Testis (tissue), 3 donors: Measurements from ENCODE around the gene KRT9. TPM values are rescaled to one million over a fixed set of nuclear protein-coding genes. Genes with fewer than 3 reads are reported as not detected.

Experiments used
- DNase-seq: peaks from one replicate; pipeline ENCODE4 v3.0.0-alpha.2; 2019
- H3K27ac ChIP-seq, 2 donors: fragments of 200-600 bp; sonication (generic); one replicate each; pipeline ENCODE4 v1.5.1; 2019
- H3K27me3 ChIP-seq: fragments of 200-600 bp; sonication (generic); one replicate; pipeline ENCODE4 v1.5.1; 2019
- H3K36me3 ChIP-seq: fragments of 200-600 bp; sonication (generic); one replicate; pipeline ENCODE4 v1.5.1; 2017; ENCODE audit warnings: low read depth; ENCODE audit errors: missing control alignments
- H3K4me1 ChIP-seq: fragments of 200-600 bp; sonication (generic); one replicate; pipeline ENCODE4 v1.5.1; 2019
- H3K4me3 ChIP-seq, 2 donors: fragments of 200-600 bp; sonication (generic); one replicate each; pipeline ENCODE4 v1.5.1; 2017 to 2019
- H3K9me3 ChIP-seq: fragments of 200-600 bp; sonication (generic); one replicate; pipeline ENCODE4 v1.5.1; 2017
- CTCF ChIP-seq, 3 experiments: fragments of 450-650 bp in 2 of 3; fragments of 200-600 bp in 1 of 3; sonication (generic) in 1 of 3; IDR thresholded peaks; one replicate each; pipeline ENCODE4 v1.5.1; 2016 to 2019; ENCODE audit warnings: antibody characterized with exemption in 3 of 3, mild to moderate bottlenecking in 2 of 3, moderate library complexity in 1 of 3
- POLR2A ChIP-seq: fragments of 450-650 bp; IDR thresholded peaks from one replicate; pipeline ENCODE4 v1.6.1; 2017; ENCODE audit warnings: antibody characterized with exemption, mild to moderate bottlenecking, moderate library complexity
- WGBS, 2 donors: methylation state at CpG; one replicate each; pipeline ENCODE4 v1.1.5; 2018; 5-methylcytosine and 5-hydroxymethylcytosine counted together
- intact Hi-C: fragments of 100-400 bp; cut with DNase I; formaldehyde crosslinking; loops from one replicate; pipeline ENCODE4 v1.15.1; 2023; ENCODE audit warnings: low total_unique reads
- polyA plus RNA-seq: library from polyadenylated mRNA; stranded (reverse); fragments of 350-450 nt; fragmentation: Illumina TruSeq; extraction: RNeasy Lipid Tissue Mini Kit (QIAGEN cat#74804); gene quantifications from one replicate; pipeline ENCODE4 v1.2.3, GENCODE V29; 2014; ENCODE audit warnings: low read depth, low replicate concordance; ENCODE audit not compliant: insufficient read depth
- total RNA-seq, 2 donors: library from RNA; depleted of rRNA; stranded (reverse); fragments of >200 nt; gene quantifications; one replicate each; pipeline ENCODE4 v1.2.3, GENCODE V29; 2016

Gene KRT9
- total and polyA plus RNA-seq, 3 donors from 2014 or later = 0.29 to 0.43 TPM; not detected in 1

- TF ChIP-seq POLR2A (no peak), CTCF (IDR thresholded peaks at IDR 0.05) (no peak)
- H3K36me3 ChIP-seq = no peaks in the 10 kb centered on the region
- WGBS, 2 donors = 45 to 65% methylated on average over 7 to 10 of the region's 10 CpGs
- peaks cover 11% of the 10 kb centered on the region for H3K4me1 ChIP-seq
- DNase-seq = no peak
- intact Hi-C loops = no loop called here
- H3K4me3 ChIP-seq = no peak overlapping the region
- no peaks in the 10 kb centered on the region for H3K27me3 ChIP-seq
- H3K9me3 ChIP-seq = no peaks in the 10 kb centered on the region
- H3K27ac ChIP-seq = no peak overlapping the region
Observed at GRCh38 chr17:41520821-41521521, 50.9 kb downstream of the KRT9 start.

- H3K27ac ChIP-seq = no peak overlapping the region
- WGBS, 2 donors = 77 to 83% methylated on average over 4 to 9 of the region's 11 CpGs
- no peak for DNase-seq
- intact Hi-C loops = no loop called here
- no peak overlapping the region for H3K4me3 ChIP-seq
- no peaks in the 10 kb centered on the region for H3K27me3 ChIP-seq
- no peaks in the 10 kb centered on the region for H3K9me3 ChIP-seq
- peaks cover 11% of the 10 kb centered on the region for H3K4me1 ChIP-seq
- no peaks in the 10 kb centered on the region for H3K36me3 ChIP-seq
- TF ChIP-seq POLR2A (no peak), CTCF (IDR thresholded peaks at IDR 0.05) (no peak)
Observed at GRCh38 chr17:41519501-41520224, 52.2 kb downstream of the KRT9 start.

- H3K27ac ChIP-seq = no peak within 1 kb of the TSS
- intact Hi-C loops = no loop called here
- no peaks in the 10 kb centered on the region for H3K27me3 ChIP-seq
- TF ChIP-seq POLR2A = no peak
- TF ChIP-seq CTCF (IDR thresholded peaks at IDR 0.05) = no peak
- H3K4me1 ChIP-seq = peaks cover 11% of the 10 kb centered on the region
- no peaks in the 10 kb centered on the region for H3K36me3 ChIP-seq
- H3K9me3 ChIP-seq = no peaks in the 10 kb centered on the region
- no peak for DNase-seq
- 73 to 75% methylated on average over 8 of the region's 8 CpGs for WGBS, 2 donors
- H3K4me3 ChIP-seq = no peak within 1 kb of the TSS
Observed at GRCh38 chr17:41518789-41519449, 52.9 kb downstream of the KRT9 start, which contains the start of gene KRT15. KRT15 (minus strand) TSS chr17:41518890; CDS start chr17:41518827, 63 bp downstream.

GRCh38 chr17:41518031-41518430, 53.8 kb downstream of the KRT9 start:
- Histone ChIP-seq H3K4me1 (peaks cover 6% of the 10 kb centered on the region), H3K4me3 (no peak overlapping the region), H3K9me3 (no peaks in the 10 kb centered on the region), H3K27me3 (no peaks in the 10 kb centered on the region), H3K36me3 (no peaks in the 10 kb centered on the region), H3K27ac (no peak overlapping the region)
- intact Hi-C loops = no loop called here
- no peak for TF ChIP-seq POLR2A
- TF ChIP-seq CTCF (IDR thresholded peaks at IDR 0.05) = no peak
- WGBS, 2 donors = 98% methylated on average over 3 of the region's 3 CpGs; no CpG with 5 or more reads in 1 of the 2 donors
- no peak for DNase-seq
